SK-N-MC (cell line): ENCODE results near the gene SUN1.

Experiments
- DNase-seq: peaks from one replicate; pipeline ENCODE4 v3.0.0-alpha.2; 2011; ENCODE audit warnings: low read depth, low spot score
- H3K27ac ChIP-seq: fragments of 200-600 bp; sonication (generic); 2 replicates; pipeline ENCODE4 v1.5.1; 2016; ENCODE audit warnings: mixed run types
- H3K36me3 ChIP-seq: fragments of 200-600 bp; sonication (generic); 2 replicates; pipeline ENCODE4 v1.6.1; 2017; ENCODE audit warnings: antibody characterized with exemption, low read length, mixed read lengths; ENCODE audit not compliant: insufficient read depth
- H3K4me3 ChIP-seq: fragments of 200-600 bp; sonication (generic); 2 replicates; pipeline ENCODE4 v1.5.1; 2016
- H3K9ac ChIP-seq: fragments of 200-600 bp; sonication (generic); 2 replicates; pipeline ENCODE4 v1.8.0; 2017; ENCODE audit warnings: mixed run types, mixed read lengths; ENCODE audit not compliant: insufficient read length
- H3K9me3 ChIP-seq: fragments of 200-600 bp; sonication (generic); 2 replicates; pipeline ENCODE4 v1.6.1; 2017; ENCODE audit warnings: low read depth, mild to moderate bottlenecking, antibody characterized with exemption, low read length, moderate library complexity, mixed read lengths
- EZH2 ChIP-seq: fragments of 200-600 bp; sonication (generic); IDR thresholded peaks from one replicate; pipeline ENCODE4 v1.6.1; 2017; ENCODE audit warnings: antibody characterized with exemption
- FOXP2 ChIP-seq: optimal IDR thresholded peaks from 2 replicates; pipeline ENCODE3; 2011; ENCODE audit warnings: mild to moderate bottlenecking, moderate library complexity; ENCODE audit not compliant: insufficient read depth; ENCODE audit errors: extremely low read length, control extremely low read depth
- POLR2AphosphoS5 ChIP-seq: IDR thresholded peaks from 2 replicates; pipeline ENCODE4 v1.6.1; 2012; ENCODE audit warnings: mild to moderate bottlenecking, low read depth, low read length, borderline replicate concordance

The SUN1 gene

GRCh38 chr7:892648-893593, 60.6 kb downstream of the SUN1 start:
- H3K27ac ChIP-seq: no peak overlapping the region
- peaks cover 17% of the 10 kb centered on the region; the same call in 1 of the 2 replicates for H3K36me3 ChIP-seq
- H3K9me3 ChIP-seq: no peaks in the 10 kb centered on the region
- TF ChIP-seq POLR2AphosphoS5: no peak
- no peak overlapping the region for H3K9ac ChIP-seq
- H3K4me3 ChIP-seq: no peak overlapping the region
- no peak for DNase-seq

GRCh38 chr7:893686-894085, 61.4 kb downstream of the SUN1 start:
- no peak for TF ChIP-seq EZH2
- TF ChIP-seq FOXP2: no peak
- TF ChIP-seq POLR2AphosphoS5: no peak
- Histone ChIP-seq H3K4me3 (no peak overlapping the region), H3K9ac (no peak overlapping the region), H3K9me3 (no peaks in the 10 kb centered on the region), H3K27ac (no peak overlapping the region), H3K36me3 (peaks cover 17% of the 10 kb centered on the region; the same call in 1 of the 2 replicates)
- DNase-seq: no peak

GRCh38 chr7:894164-894867, 62.0 kb downstream of the SUN1 start:
- Histone ChIP-seq H3K27ac (no peak overlapping the region), H3K36me3 (peaks cover 17% of the 10 kb centered on the region; the same call in 1 of the 2 replicates), H3K9me3 (no peaks in the 10 kb centered on the region), H3K4me3 (no peak overlapping the region), H3K9ac (no peak overlapping the region)
- TF ChIP-seq FOXP2: no peak
- no peak for TF ChIP-seq POLR2AphosphoS5
- no peak for DNase-seq

- Histone ChIP-seq H3K36me3 (peaks cover 17% of the 10 kb centered on the region; the same call in 1 of the 2 replicates), H3K9me3 (no peaks in the 10 kb centered on the region), H3K27ac (no peak overlapping the region), H3K9ac (no peak overlapping the region), H3K4me3 (no peak overlapping the region)
- no peak for TF ChIP-seq POLR2AphosphoS5
- TF ChIP-seq EZH2: no peak
- no peak for TF ChIP-seq FOXP2
- no peak for DNase-seq
Observed at GRCh38 chr7:894927-895450, 62.7 kb downstream of the SUN1 start.

- H3K9ac ChIP-seq: no peak overlapping the region
- no peak for TF ChIP-seq FOXP2
- TF ChIP-seq EZH2: no peak
- TF ChIP-seq POLR2AphosphoS5: no peak
- H3K9me3 ChIP-seq: no peaks in the 10 kb centered on the region
- peaks cover 17% of the 10 kb centered on the region; the same call in 1 of the 2 replicates for H3K36me3 ChIP-seq
- H3K27ac ChIP-seq: no peak overlapping the region
- no peak overlapping the region for H3K4me3 ChIP-seq
- no peak for DNase-seq
Observed at GRCh38 chr7:895451-896052, 63.3 kb downstream of the SUN1 start.

- Histone ChIP-seq H3K9ac (no peak overlapping the region), H3K27ac (no peak overlapping the region), H3K4me3 (no peak overlapping the region), H3K36me3 (peaks cover 17% of the 10 kb centered on the region; the same call in 1 of the 2 replicates), H3K9me3 (no peaks in the 10 kb centered on the region)
- DNase-seq: no peak
- TF ChIP-seq POLR2AphosphoS5: no peak
- TF ChIP-seq FOXP2: no peak
- no peak for TF ChIP-seq EZH2
Observed at GRCh38 chr7:896346-897075, 64.2 kb downstream of the SUN1 start.

- Histone ChIP-seq H3K27ac (no peak overlapping the region), H3K9ac (no peak overlapping the region), H3K9me3 (no peaks in the 10 kb centered on the region), H3K4me3 (no peak overlapping the region), H3K36me3 (peaks cover 15% of the 10 kb centered on the region; the same call in 1 of the 2 replicates)
- no peak for DNase-seq
- TF ChIP-seq POLR2AphosphoS5 (no peak), FOXP2 (no peak), EZH2 (no peak)
Observed at GRCh38 chr7:897086-897485, 64.8 kb downstream of the SUN1 start.
